ENCODE data around the gene OR6N2.

Gene OR6N2

GRCh38 chr1:158781104-158781503 is at the start of gene OR6N2:
TSS of gene OR6N2 (minus strand) at chr1:158781204. CDS start at chr1:158777635, 3,569 bp downstream.
- no peak for DNase-seq

- no peak for DNase-seq
Measured at GRCh38 chr1:158830074-158830677, 49.2 kb upstream of the OR6N2 start.

GRCh38 chr1:158821723-158822122 is 40.7 kb upstream of the OR6N2 start:
- DNase-seq, result no peak

- no peak for DNase-seq
Measured at GRCh38 chr1:158819461-158820443, 38.7 kb upstream of the OR6N2 start.

- no peak for DNase-seq
Measured at GRCh38 chr1:158818975-158819431, 38.0 kb upstream of the OR6N2 start.

- DNase-seq, result no peak
Measured at GRCh38 chr1:158818560-158818959, 37.6 kb upstream of the OR6N2 start.

- DNase-seq, result no peak
Measured at GRCh38 chr1:158814970-158815369, 34.0 kb upstream of the OR6N2 start.

- DNase-seq, result no peak
Measured at GRCh38 chr1:158813164-158813563, 32.2 kb upstream of the OR6N2 start.

GRCh38 chr1:158812336-158812735 is 31.3 kb upstream of the OR6N2 start:
- DNase-seq, result no peak

- DNase-seq, result no peak
Measured at GRCh38 chr1:158810311-158810710, 29.3 kb upstream of the OR6N2 start.

GRCh38 chr1:158809862-158810261 is 28.9 kb upstream of the OR6N2 start:
- DNase-seq, result no peak

GRCh38 chr1:158809256-158809655 is 28.3 kb upstream of the OR6N2 start:
- no peak for DNase-seq

- DNase-seq, result no peak
Measured at GRCh38 chr1:158806916-158807536, 26.0 kb upstream of the OR6N2 start.

GRCh38 chr1:158803678-158804077 is 22.7 kb upstream of the OR6N2 start:
- DNase-seq, result no peak

- no peak for DNase-seq
Measured at GRCh38 chr1:158801396-158801795, 20.4 kb upstream of the OR6N2 start.

- DNase-seq, result no peak
Measured at GRCh38 chr1:158800526-158800925, 19.5 kb upstream of the OR6N2 start.

- DNase-seq, result no peak
Measured at GRCh38 chr1:158799689-158800088, 18.7 kb upstream of the OR6N2 start.

- DNase-seq, result no peak
Measured at GRCh38 chr1:158798531-158798930, 17.5 kb upstream of the OR6N2 start.

GRCh38 chr1:158794247-158794646 is 13.2 kb upstream of the OR6N2 start:
- no peak for DNase-seq

- DNase-seq, result no peak
Measured at GRCh38 chr1:158793604-158794003, 12.6 kb upstream of the OR6N2 start.

- no peak for DNase-seq
Measured at GRCh38 chr1:158771950-158772866, 8.8 kb downstream of the OR6N2 start, which contains the start of gene OR6N1. TSS of gene OR6N1 (minus strand) at chr1:158772195. CDS start at chr1:158766682, 5,513 bp downstream.

- DNase-seq, result no peak
Measured at GRCh38 chr1:158754420-158754819, 26.6 kb downstream of the OR6N2 start, which contains the start of gene OR6K6. TSS of gene OR6K6 (plus strand) at chr1:158754720. CDS start at chr1:158754888, 168 bp downstream.
